Naive thymus-derived CD4-positive, alpha-beta T cell (primary cell): ENCODE results near the gene MBOAT2. TPM values are rescaled to one million over a fixed set of nuclear protein-coding genes. Genes with fewer than 3 reads are reported as not detected.
A peak's percentile ranks its signal among the peaks of the same experiment; 100 is the strongest.

Experiments
- ATAC-seq: fragments of 150-1000 bp; cut with Tn5 transposase; 2 replicates; pipeline ENCODE4 v1.10.0; 2021; ENCODE audit warnings: mild to moderate bottlenecking, moderate library complexity
- CTCF ChIA-PET: fragments of 350-600 bp; sonication (Branson Sonifier 250); formaldehyde crosslinking; loops from one replicate; lab custom pipeline; 2021; ENCODE audit warnings: antibody characterized with exemption; lab: Charles Lee
- POLR2A ChIA-PET: fragments of 350-600 bp; sonication (Branson Sonifier 250); formaldehyde crosslinking; loops from one replicate; lab custom pipeline; 2021; ENCODE audit warnings: antibody characterized with exemption, inconsistent platforms; lab: Charles Lee
- DNase-seq, 9 donors: peaks; one replicate each; pipeline versions ENCODE4 v3.0.0 to v3.0.0-alpha.2; 2020 to 2022; ENCODE audit warnings: mixed read lengths in 1 of 9
- H3K27ac ChIP-seq: one replicate; pipeline ENCODE4 v1.7.0; 2013; ENCODE audit warnings: mild to moderate bottlenecking, low read depth, low read length, moderate library complexity
- H3K27me3 ChIP-seq, 2 donors: one replicate each; pipeline ENCODE4 v1.7.0; 2013; ENCODE audit warnings: low read length in 2 of 2, mild to moderate bottlenecking in 2 of 2, moderate library complexity in 2 of 2; ENCODE audit not compliant: control insufficient read depth in 2 of 2, insufficient read depth in 2 of 2
- H3K36me3 ChIP-seq, 3 experiments: 1 replicate in 2 of 3; 2 replicates in 1 of 3; pipeline ENCODE4 v1.7.0; 2013; ENCODE audit warnings: low read length in 3 of 3, mild to moderate bottlenecking in 3 of 3, moderate library complexity in 1 of 3; ENCODE audit not compliant: insufficient read depth in 3 of 3, control insufficient read depth in 2 of 3
- H3K4me1 ChIP-seq, 2 donors: one replicate each; pipeline ENCODE4 v1.7.0; 2013; ENCODE audit warnings: low read length in 2 of 2, mild to moderate bottlenecking in 2 of 2, moderate library complexity in 1 of 2; ENCODE audit not compliant: control insufficient read depth in 2 of 2, insufficient read depth in 2 of 2
- H3K4me3 ChIP-seq: 2 replicates; pipeline ENCODE4 v1.7.0; 2013; ENCODE audit warnings: mild to moderate bottlenecking, low read length
- H3K9me3 ChIP-seq, 3 experiments: 1 replicate in 2 of 3; 2 replicates in 1 of 3; pipeline ENCODE4 v1.7.0; 2013; ENCODE audit warnings: low read length in 3 of 3; ENCODE audit not compliant: control insufficient read depth in 2 of 3
- H3K27ac Mint-ChIP-seq, 9 donors: one replicate each; pipeline ENCODE4 v1.8.0; 2020 to 2022; ENCODE audit warnings: mixed read lengths in 9 of 9, mild to moderate bottlenecking in 8 of 9, moderate library complexity in 5 of 9, inconsistent platforms in 2 of 9
- H3K27me3 Mint-ChIP-seq, 5 donors: one replicate each; pipeline ENCODE4 v1.8.0; 2021 to 2022; ENCODE audit warnings: mixed read lengths in 5 of 5, mild to moderate bottlenecking in 1 of 5
- H3K36me3 Mint-ChIP-seq, 5 donors: one replicate each; pipeline ENCODE4 v1.8.0; 2020 to 2022; ENCODE audit warnings: mixed read lengths in 5 of 5, mild to moderate bottlenecking in 3 of 5, inconsistent platforms in 1 of 5
- H3K4me1 Mint-ChIP-seq, 7 donors: one replicate each; pipeline ENCODE4 v1.8.0; 2020 to 2022; ENCODE audit warnings: mixed read lengths in 7 of 7, mild to moderate bottlenecking in 3 of 7, inconsistent platforms in 1 of 7
- H3K4me3 Mint-ChIP-seq, 10 donors: one replicate each; pipeline ENCODE4 v1.8.0; 2020 to 2022; ENCODE audit warnings: mild to moderate bottlenecking in 10 of 10, mixed read lengths in 10 of 10, moderate library complexity in 6 of 10, inconsistent platforms in 2 of 10
- H3K9me3 Mint-ChIP-seq, 11 donors: one replicate each; pipeline ENCODE4 v1.8.0; 2020 to 2022; ENCODE audit warnings: mixed read lengths in 11 of 11, mild to moderate bottlenecking in 4 of 11, inconsistent platforms in 1 of 11, moderate library complexity in 1 of 11
- intact Hi-C, 2 donors: fragments of 100-400 bp; cut with micrococcal nuclease; formaldehyde crosslinking; loops; one replicate each; pipeline ENCODE4 v1.15.1; 2023
- polyA plus RNA-seq, 2 donors: library from polyadenylated mRNA; unstranded; fragments of 300-500 nt; fragmentation: Illumina TruSeq; gene quantifications; one replicate each; pipeline ENCODE4 v1.2.3, GENCODE V29; 2021
- total RNA-seq, 6 experiments: library from RNA in 5 of 6; stranded (reverse) in 5 of 6; gene quantifications; 1 replicate in 5 of 6; 2 replicates in 1 of 6; pipeline ENCODE4 v1.2.3 and lab custom pipeline; 2021 to 2026

The MBOAT2 gene
- total and polyA plus RNA-seq, 7 experiments from 2014 or later, result 0.90 to 6.0 (median 1.9) TPM

GRCh38 chr2:8876628-8877027 is 126.9 kb downstream of the MBOAT2 start:
- CTCF ChIA-PET, result no interaction called here
- H3K4me1 Mint-ChIP-seq, result no peaks in the 10 kb centered on the region
- H3K36me3 ChIP-seq, result no peaks in the 10 kb centered on the region

GRCh38 chr2:8872821-8873432 is 130.6 kb downstream of the MBOAT2 start:
- no peaks in the 10 kb centered on the region for H3K36me3 Mint-ChIP-seq
- peaks cover 0 to 1% (median 0%) of the 10 kb centered on the region in 11 donors for H3K9me3 Mint-ChIP-seq

More at GRCh38 chr2:8876628-8877027, 126.9 kb downstream of the MBOAT2 start:
- DNase-seq (no peak), ATAC-seq (no peak)
- Histone ChIP-seq H3K27ac (no peak overlapping the region), H3K4me3 (no peak overlapping the region), H3K4me1 (no peaks in the 10 kb centered on the region), H3K9me3 (no peaks in the 10 kb centered on the region), H3K27me3 (no peaks in the 10 kb centered on the region)
- peak overlapping the region in 1 of 9 donors; percentile 0 for H3K27ac Mint-ChIP-seq
- intact Hi-C loops, result no loop called here
- peaks cover 0 to 16% (median 6%) of the 10 kb centered on the region in 5 donors for H3K36me3 Mint-ChIP-seq
- peaks cover 3 to 8% (median 8%) of the 10 kb centered on the region in 5 donors for H3K27me3 Mint-ChIP-seq
- H3K9me3 Mint-ChIP-seq, result no peaks in the 10 kb centered on the region
- H3K4me3 Mint-ChIP-seq, result no peak overlapping the region
- POLR2A ChIA-PET, result no interaction called here

GRCh38 chr2:8870441-8870840 is 133.0 kb downstream of the MBOAT2 start:
- Mint-ChIP-seq H3K4me1 (no peaks in the 10 kb centered on the region), H3K27ac (no peak overlapping the region), H3K36me3 (no peaks in the 10 kb centered on the region), H3K9me3 (peaks cover 0 to 1% (median 0%) of the 10 kb centered on the region in 11 donors), H3K27me3 (peaks cover 0 to 6% (median 0%) of the 10 kb centered on the region in 5 donors), H3K4me3 (no peak overlapping the region)
- ATAC-seq (no peak), DNase-seq (no peak)
- no peaks in the 10 kb centered on the region for H3K36me3 ChIP-seq
- H3K4me1 ChIP-seq, result no peaks in the 10 kb centered on the region
- H3K27ac ChIP-seq, result no peak overlapping the region
- H3K27me3 ChIP-seq, result no peaks in the 10 kb centered on the region
- H3K4me3 ChIP-seq, result no peak overlapping the region
- H3K9me3 ChIP-seq, result no peaks in the 10 kb centered on the region
- ChIA-PET POLR2A (no interaction called here), CTCF (no interaction called here)
- intact Hi-C loops, result no loop called here

More at GRCh38 chr2:8872821-8873432, 130.6 kb downstream of the MBOAT2 start:
- Histone ChIP-seq H3K4me3 (no peak overlapping the region), H3K36me3 (no peaks in the 10 kb centered on the region), H3K9me3 (no peaks in the 10 kb centered on the region), H3K27ac (no peak overlapping the region), H3K4me1 (no peaks in the 10 kb centered on the region), H3K27me3 (no peaks in the 10 kb centered on the region)
- ATAC-seq (peak; percentile 40), DNase-seq (peak in 4 of 9 donors; percentile 4 to 23 (median 12))
- Mint-ChIP-seq H3K27ac (no peak overlapping the region), H3K4me1 (no peaks in the 10 kb centered on the region), H3K4me3 (no peak overlapping the region), H3K27me3 (peaks cover 0 to 6% (median 4%) of the 10 kb centered on the region in 5 donors)
- intact Hi-C loops, result loop anchor here in 1 of 2 donors (1.0 kb wide), 1 partner anchor 266 kb away; no protein-coding TSS in a partner anchor
- POLR2A ChIA-PET, result no interaction called here
- CTCF ChIA-PET, result interaction anchor here (1.0 to 1.2 kb wide), 2 partner anchors 10 to 271 kb away, joined by 3 to 4 read pairs; no protein-coding TSS in a partner anchor

DNA sequence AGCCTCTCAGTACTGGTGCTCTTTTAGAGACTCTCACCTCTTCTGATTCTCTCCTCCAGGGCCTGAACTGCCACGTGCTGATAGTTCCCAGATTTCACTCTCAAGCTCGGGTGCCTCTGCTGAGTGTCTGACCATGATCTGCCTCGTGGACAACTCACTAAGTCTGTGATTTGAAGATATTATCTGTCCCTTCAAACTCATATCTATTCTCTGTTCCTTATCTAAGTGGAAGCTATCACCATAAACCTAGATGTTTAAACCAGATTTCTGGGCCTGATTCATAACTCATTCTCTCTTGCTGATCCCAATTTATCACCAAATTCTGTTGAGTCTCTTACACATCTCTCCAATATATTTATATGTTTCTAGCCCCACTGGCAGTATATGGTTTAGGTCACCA is 136.1 kb downstream of the MBOAT2 start:
- Histone ChIP-seq H3K27ac (no peak overlapping the region), H3K27me3 (no peaks in the 10 kb centered on the region), H3K4me1 (no peaks in the 10 kb centered on the region), H3K9me3 (no peaks in the 10 kb centered on the region), H3K36me3 (no peaks in the 10 kb centered on the region), H3K4me3 (no peak overlapping the region)
- ATAC-seq, result no peak
- Mint-ChIP-seq H3K9me3 (peaks cover 0 to 1% (median 0%) of the 10 kb centered on the region in 11 donors), H3K4me3 (no peak overlapping the region), H3K27ac (no peak overlapping the region), H3K4me1 (no peaks in the 10 kb centered on the region), H3K27me3 (peaks cover 0 to 3% (median 0%) of the 10 kb centered on the region in 5 donors), H3K36me3 (no peaks in the 10 kb centered on the region)
- ChIA-PET CTCF (no interaction called here), POLR2A (no interaction called here)
- intact Hi-C loops, result no loop called here
- no peak for DNase-seq

- Mint-ChIP-seq H3K9me3 (peaks cover 0 to 1% (median 0%) of the 10 kb centered on the region in 11 donors), H3K4me1 (no peaks in the 10 kb centered on the region), H3K4me3 (no peak overlapping the region), H3K27me3 (peaks cover 0 to 12% (median 0%) of the 10 kb centered on the region in 5 donors), H3K27ac (peak overlapping the region in 1 of 9 donors; percentile 9), H3K36me3 (no peaks in the 10 kb centered on the region)
- H3K4me3 ChIP-seq, result no peak overlapping the region
- CTCF ChIA-PET, result interaction anchor here (0.6 kb wide), 1 partner anchor 10 kb away, joined by 3 read pairs; no protein-coding TSS in a partner anchor
- H3K9me3 ChIP-seq, result no peaks in the 10 kb centered on the region
- no peak for ATAC-seq
- intact Hi-C loops, result no loop called here
- POLR2A ChIA-PET, result no interaction called here
- H3K27ac ChIP-seq, result no peak overlapping the region
- no peaks in the 10 kb centered on the region for H3K4me1 ChIP-seq
- no peaks in the 10 kb centered on the region for H3K36me3 ChIP-seq
- no peak for DNase-seq
- H3K27me3 ChIP-seq, result no peaks in the 10 kb centered on the region
Measured at GRCh38 chr2:8863331-8863953, 140.0 kb downstream of the MBOAT2 start.

- Mint-ChIP-seq H3K4me1 (no peaks in the 10 kb centered on the region), H3K27ac (no peak overlapping the region), H3K4me3 (no peak overlapping the region), H3K36me3 (no peaks in the 10 kb centered on the region), H3K9me3 (no peaks in the 10 kb centered on the region), H3K27me3 (peaks cover 0 to 12% (median 0%) of the 10 kb centered on the region in 5 donors)
- Histone ChIP-seq H3K27ac (no peak overlapping the region), H3K36me3 (no peaks in the 10 kb centered on the region), H3K9me3 (no peaks in the 10 kb centered on the region), H3K4me1 (no peaks in the 10 kb centered on the region), H3K27me3 (no peaks in the 10 kb centered on the region), H3K4me3 (no peak overlapping the region)
- ChIA-PET POLR2A (no interaction called here), CTCF (no interaction called here)
- ATAC-seq, result no peak
- DNase-seq, result no peak
- intact Hi-C loops, result no loop called here
Measured at GRCh38 chr2:8862230-8862629, 141.3 kb downstream of the MBOAT2 start.
